Activated CD4-positive, alpha-beta T cell treated with anti-CD3 and anti-CD28 coated beads, Interleukin-2, amount 50 U/mL, for 16 hours (primary cell): ENCODE data around the gene CASR.

ENCODE experiments used
- DNase-seq: peaks from one replicate; pipeline ENCODE4 v3.0.0-alpha.2; 2020

Gene CASR

GRCh38 chr3:122310361-122310760 is 126.9 kb downstream of the CASR start:
- DNase-seq = no peak

GRCh38 chr3:122312826-122313225 is 129.4 kb downstream of the CASR start:
- DNase-seq = no peak

GRCh38 chr3:122313281-122313680 is 129.8 kb downstream of the CASR start:
- DNase-seq = no peak

- no peak for DNase-seq
Observed at GRCh38 chr3:122314228-122314876, 130.9 kb downstream of the CASR start.

- no peak for DNase-seq
Observed at GRCh38 chr3:122315619-122316018, 132.2 kb downstream of the CASR start.

GRCh38 chr3:122316368-122316767 is 132.9 kb downstream of the CASR start:
- no peak for DNase-seq

GRCh38 chr3:122318620-122319019 is 135.2 kb downstream of the CASR start:
- no peak for DNase-seq

- peak; percentile 51 for DNase-seq
Observed at GRCh38 chr3:122322095-122323075, 138.9 kb downstream of the CASR start.

- no peak for DNase-seq
Observed at GRCh38 chr3:122324871-122325323, 141.4 kb downstream of the CASR start, which contains the start of gene CSTA. Gene CSTA, plus strand, starts transcription at chr3:122325248. Its CDS starts 45 bp downstream, at chr3:122325293.

- DNase-seq = no peak
Observed at GRCh38 chr3:122325769-122326168, 142.3 kb downstream of the CASR start.

- DNase-seq = no peak
Observed at GRCh38 chr3:122331886-122332285, 148.4 kb downstream of the CASR start.

GRCh38 chr3:122332551-122332950 is 149.1 kb downstream of the CASR start:
- DNase-seq = no peak
